ENCODE results near the gene NXPE3.

DNA sequence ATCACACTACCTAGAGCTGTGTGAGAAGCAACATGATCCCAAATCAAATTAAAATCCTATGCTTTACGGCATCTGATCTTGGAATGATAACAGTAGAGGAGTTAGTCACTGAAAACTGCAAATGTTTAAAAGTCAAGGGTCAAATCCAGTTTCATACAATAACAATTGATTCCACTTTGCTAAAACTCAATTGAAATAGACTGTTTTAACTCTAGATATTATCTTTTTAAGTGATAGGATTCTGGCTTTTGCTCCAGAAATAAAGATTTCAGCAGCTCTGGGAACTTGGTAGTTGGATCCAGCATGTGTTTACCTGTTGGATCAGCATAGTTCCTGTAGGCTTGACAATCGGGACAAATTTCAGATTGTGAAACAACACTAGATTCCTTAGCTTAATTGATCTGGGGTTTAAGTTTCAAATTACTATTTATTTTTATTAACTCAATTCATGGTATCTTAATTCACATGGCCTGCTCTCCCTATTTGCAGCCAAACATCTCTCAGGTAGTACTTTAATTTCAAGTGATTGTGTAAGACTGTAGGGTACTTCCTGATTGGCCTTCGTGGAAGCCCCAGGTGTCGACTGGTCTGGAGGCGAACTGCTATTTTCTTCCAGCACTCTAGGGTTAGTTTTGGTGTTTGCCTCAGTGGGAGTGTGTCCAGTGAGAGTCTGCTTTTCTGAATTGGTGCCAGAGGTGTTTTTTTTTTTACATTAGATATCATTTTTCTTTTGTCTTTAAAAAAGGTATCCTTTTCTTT lies 86.9 kb downstream of the NXPE3 start:
- TF ChIP-seq CTCF (optimal IDR thresholded peaks at IDR 0.05 in 1 of 3, IDR thresholded peaks at IDR 0.05 in 1 of 3, conservative IDR thresholded peaks at IDR 0.05 in 1 of 3; ENCODE audit: extremely low read depth in 1 of 3, insufficient read depth in 2 of 3, low read length in 3 of 3) = no peak
- TF ChIP-seq EZH2 (IDR thresholded peaks at IDR 0.05; ENCODE audit: low read length) = no peak

Data from keratinocyte (primary cell).